Chondrocyte (in vitro differentiated cells): ENCODE results near the gene HEATR9. TPM values are rescaled to one million over a fixed set of nuclear protein-coding genes. Genes with fewer than 3 reads are reported as not detected.

Experiments used
- DNase-seq: peaks from one replicate; pipeline ENCODE4 v3.0.0; 2021; ENCODE audit warnings: mixed read lengths, low spot score
- H3K27ac Mint-ChIP-seq: one replicate; pipeline ENCODE4 v1.8.0; 2021; ENCODE audit warnings: mild to moderate bottlenecking, moderate library complexity, mixed read lengths; ENCODE audit not compliant: unreplicated experiment
- H3K27me3 Mint-ChIP-seq: 2 replicates; pipeline ENCODE4 v1.8.0; 2021; ENCODE audit warnings: low read depth, mixed read lengths
- H3K36me3 Mint-ChIP-seq: 2 replicates; pipeline ENCODE4 v1.8.0; 2021; ENCODE audit warnings: low read depth, mixed read lengths
- H3K4me1 Mint-ChIP-seq: 2 replicates; pipeline ENCODE4 v1.8.0; 2021; ENCODE audit warnings: low read depth, mild to moderate bottlenecking, mixed read lengths
- H3K4me3 Mint-ChIP-seq: one replicate; pipeline ENCODE4 v1.8.0; 2021; ENCODE audit warnings: mild to moderate bottlenecking, moderate library complexity, mixed read lengths; ENCODE audit not compliant: unreplicated experiment
- H3K9me3 Mint-ChIP-seq: 2 replicates; pipeline ENCODE4 v1.8.0; 2021; ENCODE audit warnings: low read depth, mixed read lengths
- total RNA-seq: library from RNA; stranded (reverse); gene quantifications from 3 replicates; pipeline ENCODE4 v1.2.1, GENCODE V29; 2021
- TF ChIP-seq, protein P1 (sequence below): fragments of 200-600 bp; sonication (generic); IDR thresholded peaks from 2 replicates; pipeline ENCODE4 v1.5.0; 2021; ENCODE audit warnings: antibody characterized with exemption, mild to moderate bottlenecking, moderate library complexity

The HEATR9 gene
- total RNA-seq, 1 donor from 2014 or later = not detected

GRCh38 chr17:35811759-35812158 lies 56.9 kb downstream of the HEATR9 start:
- Mint-ChIP-seq H3K4me3 (no peak overlapping the region), H3K27ac (no peak overlapping the region), H3K9me3 (no peaks in the 10 kb centered on the region), H3K27me3 (no peaks in the 10 kb centered on the region), H3K36me3 (no peaks in the 10 kb centered on the region), H3K4me1 (peaks cover 70% of the 10 kb centered on the region)
- no peak for DNase-seq
- TF ChIP-seq, protein P1, sequence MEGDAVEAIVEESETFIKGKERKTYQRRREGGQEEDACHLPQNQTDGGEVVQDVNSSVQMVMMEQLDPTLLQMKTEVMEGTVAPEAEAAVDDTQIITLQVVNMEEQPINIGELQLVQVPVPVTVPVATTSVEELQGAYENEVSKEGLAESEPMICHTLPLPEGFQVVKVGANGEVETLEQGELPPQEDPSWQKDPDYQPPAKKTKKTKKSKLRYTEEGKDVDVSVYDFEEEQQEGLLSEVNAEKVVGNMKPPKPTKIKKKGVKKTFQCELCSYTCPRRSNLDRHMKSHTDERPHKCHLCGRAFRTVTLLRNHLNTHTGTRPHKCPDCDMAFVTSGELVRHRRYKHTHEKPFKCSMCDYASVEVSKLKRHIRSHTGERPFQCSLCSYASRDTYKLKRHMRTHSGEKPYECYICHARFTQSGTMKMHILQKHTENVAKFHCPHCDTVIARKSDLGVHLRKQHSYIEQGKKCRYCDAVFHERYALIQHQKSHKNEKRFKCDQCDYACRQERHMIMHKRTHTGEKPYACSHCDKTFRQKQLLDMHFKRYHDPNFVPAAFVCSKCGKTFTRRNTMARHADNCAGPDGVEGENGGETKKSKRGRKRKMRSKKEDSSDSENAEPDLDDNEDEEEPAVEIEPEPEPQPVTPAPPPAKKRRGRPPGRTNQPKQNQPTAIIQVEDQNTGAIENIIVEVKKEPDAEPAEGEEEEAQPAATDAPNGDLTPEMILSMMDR = no peak

GRCh38 chr17:35809855-35810461 lies 58.7 kb downstream of the HEATR9 start:
- Mint-ChIP-seq H3K4me3 (peak overlapping the region; percentile 73), H3K36me3 (no peaks in the 10 kb centered on the region), H3K4me1 (peaks cover 66% of the 10 kb centered on the region), H3K27me3 (no peaks in the 10 kb centered on the region), H3K27ac (peak overlapping the region; percentile 96), H3K9me3 (no peaks in the 10 kb centered on the region)
- no peak for DNase-seq
- TF ChIP-seq, protein P1 = no peak

- H3K36me3 Mint-ChIP-seq = no peaks in the 10 kb centered on the region
- H3K27me3 Mint-ChIP-seq = no peaks in the 10 kb centered on the region
- H3K9me3 Mint-ChIP-seq = no peaks in the 10 kb centered on the region
- TF ChIP-seq, protein P1 = peak; percentile 86
- H3K27ac Mint-ChIP-seq = peak within 1 kb of the TSS; percentile 96
- H3K4me1 Mint-ChIP-seq = peaks cover 65% of the 10 kb centered on the region
- peak; percentile 98 for DNase-seq
- peak within 1 kb of the TSS; percentile 73 for H3K4me3 Mint-ChIP-seq
Observed at GRCh38 chr17:35808962-35809854, 59.5 kb downstream of the HEATR9 start, which contains the start of gene TAF15. TAF15 (plus strand) TSS chr17:35809484; CDS start chr17:35809570, 86 bp downstream.

DNA sequence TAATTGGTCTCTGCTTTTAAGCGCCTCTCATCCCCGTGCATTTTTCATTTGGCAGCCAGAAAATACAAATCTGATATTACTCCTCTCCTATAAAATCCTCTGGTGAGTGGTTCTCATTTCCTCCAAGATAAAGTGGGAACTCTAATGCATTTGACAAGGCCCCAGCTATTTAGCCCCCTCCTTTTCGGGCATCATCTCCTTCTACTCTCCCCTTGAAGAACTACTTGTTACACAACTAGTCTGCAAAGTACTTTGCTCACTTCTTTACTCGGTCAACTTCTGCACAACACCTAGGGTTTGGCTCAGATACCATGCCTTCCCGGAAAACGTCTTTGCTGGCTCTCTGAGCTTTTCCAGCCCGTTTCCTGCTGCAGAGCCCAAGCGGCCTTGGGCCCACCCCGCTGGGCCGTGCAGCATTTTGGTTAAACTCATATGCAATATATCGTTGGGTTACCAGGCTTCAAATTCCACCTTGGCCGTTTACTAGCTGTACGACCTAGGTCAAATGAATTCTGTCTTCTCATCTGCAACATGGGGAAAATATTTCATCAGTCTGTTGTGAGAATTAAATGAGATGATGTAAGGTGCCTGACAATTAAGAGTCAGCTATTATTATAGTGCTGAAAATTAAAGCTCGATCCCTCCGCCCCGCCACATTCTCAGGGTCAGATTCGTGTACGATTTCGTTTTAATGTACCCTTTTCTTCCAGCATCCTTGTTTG lies 60.3 kb downstream of the HEATR9 start:
- no peak for DNase-seq
- TF ChIP-seq, protein P1 = no peak
- no peaks in the 10 kb centered on the region for H3K27me3 Mint-ChIP-seq
- no peaks in the 10 kb centered on the region for H3K9me3 Mint-ChIP-seq
- peaks cover 59% of the 10 kb centered on the region for H3K4me1 Mint-ChIP-seq
- H3K4me3 Mint-ChIP-seq = peak overlapping the region; percentile 73
- peak overlapping the region; percentile 96 for H3K27ac Mint-ChIP-seq
- no peaks in the 10 kb centered on the region for H3K36me3 Mint-ChIP-seq
